H7 (cell line): Measurements from ENCODE around the gene MITD1. TPM values are rescaled to one million over a fixed set of nuclear protein-coding genes. Genes with fewer than 3 reads are reported as not detected.

Experiments used
- DNase-seq: peaks from one replicate; pipeline ENCODE4 v3.0.0; 2012
- H3K27me3 ChIP-seq: 2 replicates; pipeline ENCODE4 v1.6.0; 2011; ENCODE audit warnings: mild to moderate bottlenecking, low read length; ENCODE audit not compliant: control insufficient read depth, insufficient read depth
- H3K36me3 ChIP-seq: replicated peaks from 2 replicates; pipeline ENCODE4 v1.5.1; 2011; ENCODE audit warnings: low read length; ENCODE audit not compliant: control insufficient read depth, insufficient read depth
- H3K4me3 ChIP-seq: 2 replicates; pipeline ENCODE4 v1.5.1; 2011; ENCODE audit warnings: low read depth, mild to moderate bottlenecking, control low read depth, low read length, moderate library complexity; ENCODE audit not compliant: insufficient read depth
- total RNA-seq: library from RNA; depleted of rRNA; stranded (reverse); fragments of >200 nt; shearing (Covaris generic); gene quantifications from 2 replicates; pipeline ENCODE4 v1.2.3, GENCODE V29; 2014

The MITD1 gene
- total RNA-seq, 1 experiment from 2014 or later = 26.5 TPM

GRCh38 chr2:99171377-99172140 is 9.3 kb downstream of the MITD1 start:
- DNase-seq = no peak
- Histone ChIP-seq H3K36me3 (peaks cover 4% of the 10 kb centered on the region), H3K27me3 (no peaks in the 10 kb centered on the region), H3K4me3 (no peak overlapping the region)

- peaks cover 4% of the 10 kb centered on the region for H3K36me3 ChIP-seq
- no peak for DNase-seq
- no peak overlapping the region for H3K4me3 ChIP-seq
- no peaks in the 10 kb centered on the region for H3K27me3 ChIP-seq
Measured at GRCh38 chr2:99169534-99169933, 11.3 kb downstream of the MITD1 start.

GRCh38 chr2:99166218-99166617 is 14.6 kb downstream of the MITD1 start:
- no peak overlapping the region for H3K4me3 ChIP-seq
- no peak for DNase-seq
- H3K36me3 ChIP-seq = peaks cover 4% of the 10 kb centered on the region
- H3K27me3 ChIP-seq = no peaks in the 10 kb centered on the region

DNA sequence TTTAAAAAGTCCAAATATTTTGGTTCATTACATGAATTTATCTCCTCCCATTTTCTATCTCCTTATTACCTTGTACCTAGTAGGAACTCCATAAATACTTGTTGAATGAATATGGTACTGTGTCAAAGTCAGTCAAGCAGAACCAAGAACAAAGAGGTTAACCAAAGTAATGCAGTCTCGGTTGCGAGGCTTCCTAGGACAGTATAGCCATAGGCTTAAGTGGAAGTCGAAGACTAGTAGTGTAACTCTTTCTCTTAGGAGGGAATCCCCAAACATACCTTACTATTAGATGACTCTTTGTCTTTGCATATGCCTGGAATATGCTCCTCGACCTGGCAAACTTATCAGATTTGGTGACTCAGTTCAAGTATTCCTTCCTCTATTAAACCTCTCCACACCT is 21.3 kb downstream of the MITD1 start:
- peaks cover 2% of the 10 kb centered on the region; the same call in 1 of the 2 replicates for H3K36me3 ChIP-seq
- no peak overlapping the region for H3K4me3 ChIP-seq
- no peaks in the 10 kb centered on the region for H3K27me3 ChIP-seq
- no peak for DNase-seq

DNA sequence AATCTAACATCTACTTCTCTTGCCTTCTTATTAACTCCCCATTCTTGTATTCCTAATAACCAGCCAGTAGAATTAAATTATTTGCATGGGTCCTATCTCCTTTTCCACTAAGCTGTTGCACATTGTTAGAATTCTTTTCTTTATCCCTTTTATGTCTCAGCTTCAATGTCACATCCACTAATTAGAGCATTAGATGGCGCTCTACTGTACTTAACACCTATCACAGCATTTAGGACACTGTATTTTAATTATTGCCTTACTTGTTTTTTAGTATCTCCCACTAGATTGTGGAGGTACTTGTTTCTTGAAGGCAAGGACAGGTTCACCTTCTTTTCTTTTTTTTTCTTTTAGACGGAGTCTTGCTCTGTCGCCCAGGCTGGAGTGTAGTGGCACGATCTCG is 22.3 kb downstream of the MITD1 start:
- DNase-seq = no peak
- Histone ChIP-seq H3K27me3 (no peaks in the 10 kb centered on the region), H3K4me3 (no peak overlapping the region), H3K36me3 (peaks cover 2% of the 10 kb centered on the region; the same call in 1 of the 2 replicates)

DNA sequence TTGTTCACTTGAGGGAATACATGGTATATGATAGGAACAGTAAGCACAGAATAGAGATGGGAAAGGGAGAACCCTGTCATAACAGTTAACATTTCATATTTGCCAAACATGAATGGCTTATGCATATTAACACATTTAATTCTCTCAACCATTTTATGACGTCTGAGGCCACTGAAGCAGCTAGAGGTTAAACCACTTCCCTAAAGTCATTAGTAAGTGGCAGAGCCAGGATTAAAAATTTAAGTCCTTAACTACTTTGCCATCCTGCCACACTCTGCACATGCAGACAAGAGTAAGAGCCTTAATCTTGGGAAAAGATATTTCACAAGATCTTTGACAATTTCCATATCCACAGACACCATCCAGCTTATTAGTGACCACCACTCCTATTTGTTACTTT is 24.0 kb downstream of the MITD1 start:
- DNase-seq = no peak
- no peak overlapping the region for H3K4me3 ChIP-seq
- H3K27me3 ChIP-seq = no peaks in the 10 kb centered on the region
- H3K36me3 ChIP-seq = peaks cover 2% of the 10 kb centered on the region; the same call in 1 of the 2 replicates

- no peaks in the 10 kb centered on the region for H3K27me3 ChIP-seq
- peak within 1 kb of the TSS; percentile 73 for H3K4me3 ChIP-seq
Measured at GRCh38 chr2:99154643-99155536, 26.0 kb downstream of the MITD1 start, which contains the start of the genes LIPT1 and TSGA10. LIPT1 (plus strand) TSS chr2:99154967; CDS start chr2:99161958, 6,991 bp downstream. TSGA10 (minus strand) TSS chr2:99154942; CDS start chr2:99109439, 45,503 bp downstream.

GRCh38 chr2:99153921-99154604 is 26.8 kb downstream of the MITD1 start:
- Histone ChIP-seq H3K36me3 (peaks cover 2% of the 10 kb centered on the region; the same call in 1 of the 2 replicates), H3K27me3 (no peaks in the 10 kb centered on the region), H3K4me3 (peak overlapping the region; percentile 73)
- DNase-seq = peak; percentile 22

More at GRCh38 chr2:99154643-99155536, 26.0 kb downstream of the MITD1 start, which contains the start of the genes LIPT1 and TSGA10:
- peaks cover 2% of the 10 kb centered on the region; the same call in 1 of the 2 replicates for H3K36me3 ChIP-seq
- peak; percentile 95 for DNase-seq

DNA sequence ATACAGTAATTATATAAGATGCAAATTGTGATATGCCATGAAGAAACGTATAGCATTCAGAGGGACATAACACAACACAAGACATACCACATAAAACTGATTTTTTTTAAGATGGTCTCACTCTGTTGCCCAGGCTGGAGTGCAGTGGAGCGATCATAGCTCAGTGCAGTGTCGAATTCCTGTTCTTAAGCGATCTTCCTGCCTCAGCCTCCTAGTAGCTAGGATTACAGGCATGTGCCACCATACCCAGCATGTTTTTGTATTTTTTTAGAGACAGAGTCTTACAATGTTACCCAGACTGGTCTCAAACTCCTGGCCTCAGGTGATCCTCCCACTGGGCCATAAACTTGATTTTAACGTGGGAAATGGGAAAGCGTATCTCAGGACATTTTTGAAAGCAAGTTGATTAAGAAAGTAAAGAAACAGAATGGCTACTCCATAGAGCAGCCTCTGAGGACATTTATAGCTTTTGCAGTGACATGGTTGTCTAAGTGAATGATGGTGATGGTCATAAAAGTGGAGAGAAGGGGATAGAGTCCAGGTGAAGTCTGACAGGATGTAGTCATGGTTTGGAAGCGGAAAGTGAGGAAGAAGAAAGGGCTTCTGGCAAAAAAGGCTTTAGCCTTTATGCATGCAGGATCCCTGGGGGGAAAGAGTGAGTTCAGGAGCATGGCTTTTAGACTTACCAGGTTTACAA is 28.5 kb downstream of the MITD1 start:
- DNase-seq = no peak
- Histone ChIP-seq H3K27me3 (no peaks in the 10 kb centered on the region), H3K4me3 (no peak overlapping the region), H3K36me3 (peaks cover 2% of the 10 kb centered on the region; the same call in 1 of the 2 replicates)

GRCh38 chr2:99150706-99151105 is 30.2 kb downstream of the MITD1 start:
- no peaks in the 10 kb centered on the region for H3K27me3 ChIP-seq
- no peaks in the 10 kb centered on the region for H3K36me3 ChIP-seq
- H3K4me3 ChIP-seq = no peak overlapping the region
- DNase-seq = no peak

DNA sequence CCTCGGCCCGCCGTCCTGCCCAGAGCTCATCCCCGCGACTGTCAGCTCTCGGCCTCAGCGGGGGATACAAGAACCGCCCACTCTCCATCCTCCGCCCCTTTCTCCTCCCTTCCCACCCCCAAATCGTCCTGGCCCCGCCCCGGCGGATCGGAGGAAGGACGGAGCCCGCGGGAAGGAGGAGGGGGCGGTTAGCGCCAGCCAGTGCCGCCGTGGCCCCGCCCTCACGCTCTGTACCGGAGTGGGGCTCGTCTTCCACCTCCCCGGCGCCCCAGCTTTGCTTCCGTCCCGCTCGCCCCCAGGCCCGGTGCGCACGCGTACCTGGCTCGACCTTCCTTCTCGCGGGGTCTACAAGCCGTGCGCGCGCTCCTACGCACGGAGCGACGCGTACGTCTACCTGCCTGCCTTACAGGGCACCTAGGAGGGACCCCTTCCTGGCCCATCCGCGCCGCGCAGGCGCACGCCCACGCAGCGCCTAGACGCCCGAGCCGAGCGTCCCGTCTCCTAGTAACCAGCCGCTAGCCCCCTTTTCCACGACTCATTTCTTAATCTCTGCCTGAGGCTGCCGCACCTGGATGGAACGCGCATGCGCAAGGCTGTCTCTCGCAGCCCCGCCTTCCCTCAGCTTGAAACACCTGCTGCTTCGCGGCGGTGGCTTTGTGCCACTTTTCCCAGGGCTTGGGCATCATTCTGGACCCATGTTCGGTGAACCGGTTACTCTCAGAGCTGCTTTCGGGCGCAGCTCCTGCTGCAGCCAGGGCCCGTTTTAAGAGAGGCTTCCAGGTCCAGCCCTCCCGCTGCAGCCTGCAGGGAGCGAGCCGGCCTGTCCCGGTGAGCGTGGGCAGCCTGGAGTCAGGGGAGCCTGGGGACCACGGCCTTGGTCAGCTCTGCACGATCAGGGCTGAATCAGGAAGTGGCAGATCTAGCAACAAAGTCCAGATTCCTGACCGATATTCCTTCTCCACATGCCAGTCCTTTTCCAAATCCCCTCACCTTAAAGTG is 39.4 kb downstream of the MITD1 start, which contains the start of gene C2orf15:
Gene C2orf15 (plus strand): TSS at position 598 of the 999 bp plus-strand sequence. CDS start 8,852 bp downstream, outside the sequence.
- peak; percentile 95 for DNase-seq
- no peaks in the 10 kb centered on the region; the same call in 1 of the 2 replicates for H3K27me3 ChIP-seq
- H3K36me3 ChIP-seq = no peaks in the 10 kb centered on the region

GRCh38 chr2:99140860-99141109 is 40.1 kb downstream of the MITD1 start:
- no peak for DNase-seq
- peak overlapping the region; percentile 76 for H3K4me3 ChIP-seq
- no peaks in the 10 kb centered on the region for H3K36me3 ChIP-seq
- no peaks in the 10 kb centered on the region; the same call in 1 of the 2 replicates for H3K27me3 ChIP-seq

More for the DNA sequence above, 39.4 kb downstream of the MITD1 start, which contains the start of gene C2orf15:
- H3K4me3 ChIP-seq = peak within 1 kb of the TSS; percentile 76
